Esophagus squamous epithelium (tissue), 4 donors: ENCODE measurements around the gene ERO1B.

Source experiments
- CTCF ChIP-seq, 6 experiments: fragments of 450-650 bp in 4 of 6; fragments of 200-600 bp in 2 of 6; sonication (generic) in 2 of 6; IDR thresholded peaks; one replicate each; pipeline ENCODE4 v1.5.1; 2016 to 2019; ENCODE audit warnings: antibody characterized with exemption in 6 of 6, mild to moderate bottlenecking in 4 of 6, moderate library complexity in 4 of 6
- POLR2A ChIP-seq, 4 donors: fragments of 450-650 bp; IDR thresholded peaks; one replicate each; pipeline ENCODE4 v1.6.1; 2017; ENCODE audit warnings: antibody characterized with exemption in 4 of 4, mild to moderate bottlenecking in 4 of 4, moderate library complexity in 3 of 4

DNA sequence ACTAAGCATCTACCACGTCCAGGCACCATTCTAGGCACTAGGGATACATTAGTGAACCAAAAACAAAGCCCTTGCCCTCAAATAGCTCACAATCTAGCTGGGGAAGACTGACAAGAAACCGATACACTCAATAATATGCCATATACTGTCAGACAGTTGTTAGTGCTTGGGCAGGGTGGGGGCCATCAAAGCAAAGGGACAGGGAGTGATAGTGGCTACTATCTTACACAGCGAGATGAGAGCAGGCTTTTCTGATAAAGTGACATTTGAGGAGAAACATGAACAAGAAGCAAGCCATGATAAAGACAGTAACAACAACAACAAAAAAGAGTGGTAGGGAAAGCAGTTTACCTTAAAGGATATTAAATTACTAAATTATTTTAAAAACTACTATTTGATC, 41.1 kb downstream of the ERO1B start:
- TF ChIP-seq CTCF (IDR thresholded peaks at IDR 0.05) (no peak), POLR2A (IDR thresholded peaks at IDR 0.05) (no peak)
